Right ventricle myocardium inferior (tissue), 1 donor: ENCODE data around the gene FOXP3. TPM values are rescaled to one million over a fixed set of nuclear protein-coding genes. Genes with fewer than 3 reads are reported as not detected.

Experiments used
- ATAC-seq: fragments of 200-7000 bp; cut with Tn5 transposase; one replicate; pipeline ENCODE4 v1.9.1; 2020; ENCODE audit warnings: mild to moderate bottlenecking, moderate library complexity
- DNase-seq: peaks from one replicate; pipeline ENCODE4 v3.0.0; 2021; ENCODE audit errors: missing footprints
- intact Hi-C: fragments of 100-400 bp; cut with DNase I; formaldehyde crosslinking; loops from one replicate; pipeline ENCODE4 v1.11.0; 2022
- total RNA-seq: library from RNA; stranded (reverse); fragmentation: NEBNext Ultra II Directional; extraction: Animal tissue kit (Norgen Biotek cat#: 25700); gene quantifications from one replicate; pipeline ENCODE4 v1.2.1, GENCODE V29; 2021
- donor health status: DM: no; HTN: yes; CAD: no; lungs with severe emphysema.

FOXP3 gene
- total RNA-seq, 1 donor from 2014 or later, result not detected

- DNase-seq (no peak), ATAC-seq (no peak)
- intact Hi-C loops, result loop anchor here (5.0 kb wide), 1 partner anchor 63 kb away; the partner anchor contains the start of gene PPP1R3F
These were observed 60.5 kb downstream of the FOXP3 start for GRCh38 chrX:49204017-49204416.

GRCh38 chrX:49203536-49203935 lies 61.0 kb downstream of the FOXP3 start:
- ATAC-seq, result no peak
- no peak for DNase-seq
- intact Hi-C loops, result loop anchor here (5.0 kb wide), 1 partner anchor 64 kb away; the partner anchor contains the start of gene PPP1R3F

GRCh38 chrX:49202022-49202421 lies 62.5 kb downstream of the FOXP3 start:
- intact Hi-C loops, result loop anchor here (5.0 kb wide), 1 partner anchor 65 kb away; the partner anchor contains the start of gene PPP1R3F
- no peak for DNase-seq

More at GRCh38 chrX:49202022-49202421, 62.5 kb downstream of the FOXP3 start:
- ATAC-seq, result no peak

Other genes starting within 250 kb of the FOXP3 start
- 24.8 TPM for gene TFE3, start 221.4 kb downstream of the FOXP3 start, total RNA-seq
- 1.4 TPM for gene CCDC120, start 205.7 kb downstream of the FOXP3 start, total RNA-seq
- 7.1 TPM for gene PRAF2, start 190.7 kb downstream of the FOXP3 start, total RNA-seq
- gene WDR45, start 184.8 kb downstream of the FOXP3 start, total RNA-seq, result 67.1 TPM
- 19.0 TPM for gene GPKOW, start 141.0 kb downstream of the FOXP3 start, total RNA-seq
- 4.3 TPM for gene MAGIX, start 102.0 kb downstream of the FOXP3 start, total RNA-seq
- 67.0 TPM for gene PLP2, start 92.8 kb downstream of the FOXP3 start, total RNA-seq
- gene PRICKLE3, start 78.3 kb downstream of the FOXP3 start, total RNA-seq, result 15.1 TPM
- gene SYP, start 64.5 kb downstream of the FOXP3 start, total RNA-seq, result 1.8 TPM
- gene CACNA1F, start 31.4 kb downstream of the FOXP3 start, total RNA-seq, result not detected
- gene CCDC22, start 29.2 kb downstream of the FOXP3 start, total RNA-seq, result 10.8 TPM
- 19.5 TPM for gene PPP1R3F, start 5.1 kb upstream of the FOXP3 start, total RNA-seq
- gene GAGE10, start 38.9 kb upstream of the FOXP3 start, total RNA-seq, result not detected
- not detected for gene GAGE12J, start 57.3 kb upstream of the FOXP3 start, total RNA-seq
- gene GAGE13, start 66.9 kb upstream of the FOXP3 start, total RNA-seq, result not detected